PC-9 (cell line): ENCODE results near the gene REL. TPM values are rescaled to one million over a fixed set of nuclear protein-coding genes. Genes with fewer than 3 reads are reported as not detected.

Source experiments
- BruUV-seq: library from RNA; stranded (reverse); fragments of 400-500 nt; replicated peaks from 2 replicates; lab custom pipeline; 2021; lab: Mats Ljungman, UMichigan
- CTCF ChIA-PET: fragments of 300-600 bp; sonication (Branson Sonifier 250); formaldehyde crosslinking; loops from one replicate; lab custom pipeline; 2022; ENCODE audit warnings: antibody characterized with exemption; lab: Charles Lee
- POLR2A ChIA-PET: fragments of 300-600 bp; sonication (Branson Sonifier 250); formaldehyde crosslinking; loops from one replicate; lab custom pipeline; 2022; ENCODE audit warnings: antibody characterized with exemption; ENCODE audit not compliant: unreplicated experiment; lab: Charles Lee
- DNase-seq, 2 experiments: peaks; one replicate each; pipeline versions ENCODE4 v3.0.0 to v3.0.0-alpha.2; 2015 to 2022; ENCODE audit warnings: mixed read lengths in 1 of 2
- H2AFZ ChIP-seq: fragments of 200-600 bp; sonication (generic); 2 replicates; pipeline ENCODE4 v1.8.1; 2017; ENCODE audit warnings: antibody characterized with exemption
- H3F3A ChIP-seq: fragments of 200-600 bp; sonication (generic); 2 replicates; pipeline ENCODE4 v1.8.1; 2017; ENCODE audit warnings: antibody characterized with exemption, mild to moderate bottlenecking, low read depth; ENCODE audit not compliant: insufficient read depth
- H3K27ac ChIP-seq: fragments of 200-600 bp; sonication (generic); 2 replicates; pipeline ENCODE4 v1.6.1; 2016; ENCODE audit warnings: mixed run types
- H3K27me3 ChIP-seq: fragments of 200-600 bp; sonication (generic); 2 replicates; pipeline ENCODE4 v1.6.1; 2016; ENCODE audit warnings: low read depth, mixed run types; ENCODE audit not compliant: insufficient read depth
- H3K36me3 ChIP-seq: fragments of 200-600 bp; sonication (generic); 2 replicates; pipeline ENCODE4 v1.6.1; 2016; ENCODE audit warnings: low read depth, mixed run types
- H3K4me1 ChIP-seq: fragments of 200-600 bp; sonication (generic); replicated peaks from 2 replicates; pipeline ENCODE4 v1.6.1; 2016; ENCODE audit warnings: mixed run types; ENCODE audit not compliant: insufficient read depth
- H3K4me2 ChIP-seq: fragments of 200-600 bp; sonication (generic); 2 replicates; pipeline ENCODE4 v1.6.1; 2017; ENCODE audit warnings: mixed run types
- H3K4me3 ChIP-seq: fragments of 200-600 bp; sonication (generic); 2 replicates; pipeline ENCODE4 v1.6.1; 2016; ENCODE audit warnings: mixed run types
- H3K79me2 ChIP-seq: fragments of 200-600 bp; sonication (generic); 2 replicates; pipeline ENCODE4 v1.6.1; 2017; ENCODE audit warnings: low read depth, mixed run types
- H3K9me2 ChIP-seq: fragments of 200-600 bp; sonication (generic); 2 replicates; pipeline ENCODE4 v1.8.1; 2017; ENCODE audit warnings: mild to moderate bottlenecking; ENCODE audit not compliant: insufficient read depth
- H3K9me3 ChIP-seq: fragments of 200-600 bp; sonication (generic); 2 replicates; pipeline ENCODE4 v1.8.1; 2016; ENCODE audit warnings: low read depth; ENCODE audit not compliant: insufficient read depth
- H4K20me1 ChIP-seq: fragments of 200-600 bp; sonication (generic); 2 replicates; pipeline ENCODE4 v1.8.1; 2017; ENCODE audit not compliant: insufficient read depth
- CTCF ChIP-seq: fragments of 200-600 bp; sonication (generic); conservative IDR thresholded peaks from 2 replicates; pipeline ENCODE4 v1.6.1; 2017; ENCODE audit warnings: mixed run types, antibody characterized with exemption, mild to moderate bottlenecking, moderate library complexity
- EZH2 ChIP-seq: fragments of 200-600 bp; sonication (generic); IDR thresholded peaks from 2 replicates; pipeline ENCODE4 v1.8.0; 2017; ENCODE audit warnings: antibody characterized with exemption, low read depth
- intact Hi-C: fragments of 100-400 bp; cut with micrococcal nuclease; formaldehyde crosslinking; loops from one replicate; pipeline ENCODE4 v1.10.0; 2022; ENCODE audit not compliant: unreplicated experiment
- total RNA-seq: library from RNA; stranded (reverse); gene quantifications from 2 replicates; pipeline ENCODE4 v1.2.3, GENCODE V29; 2021

REL gene
- total RNA-seq, 1 experiment from 2014 or later, result 13.3 TPM

GRCh38 chr2:60855989-60856669, 25.2 kb upstream of the REL start:
- Histone ChIP-seq H3K4me2 (no peak overlapping the region), H3F3A (no peaks in the 10 kb centered on the region), H2AFZ (no peak overlapping the region), H4K20me1 (no peaks in the 10 kb centered on the region), H3K27me3 (no peaks in the 10 kb centered on the region), H3K4me1 (peaks cover 22% of the 10 kb centered on the region), H3K36me3 (no peaks in the 10 kb centered on the region), H3K27ac (no peak overlapping the region), H3K4me3 (no peak overlapping the region), H3K9me2 (no peaks in the 10 kb centered on the region; the same call in 1 of the 2 replicates), H3K9me3 (no peaks in the 10 kb centered on the region; the same call in 1 of the 2 replicates), H3K79me2 (no peaks in the 10 kb centered on the region)
- ChIA-PET POLR2A (no interaction called here), CTCF (interaction anchor here (0.7 kb wide), 1 partner anchor 31 kb away, joined by 3 read pairs; no protein-coding TSS in a partner anchor)
- TF ChIP-seq EZH2 (no peak), CTCF (no peak)
- DNase-seq, result peak in 1 of 2 experiments; percentile 49
- intact Hi-C loops, result no loop called here
- no TSS peak for BruUV-seq

- H3K36me3 ChIP-seq, result no peaks in the 10 kb centered on the region
- TF ChIP-seq CTCF, result no peak
- TF ChIP-seq EZH2, result no peak
- H3K4me1 ChIP-seq, result peaks cover 22% of the 10 kb centered on the region
- intact Hi-C loops, result no loop called here
- H4K20me1 ChIP-seq, result no peaks in the 10 kb centered on the region
- CTCF ChIA-PET, result no interaction called here
- no peak overlapping the region for H2AFZ ChIP-seq
- no peak overlapping the region for H3K4me2 ChIP-seq
- POLR2A ChIA-PET, result no interaction called here
- no TSS peak for BruUV-seq
- DNase-seq, result no peak
- H3K9me3 ChIP-seq, result no peaks in the 10 kb centered on the region; the same call in 1 of the 2 replicates
- no peaks in the 10 kb centered on the region; the same call in 1 of the 2 replicates for H3K9me2 ChIP-seq
- H3K79me2 ChIP-seq, result no peaks in the 10 kb centered on the region
- H3K27me3 ChIP-seq, result no peaks in the 10 kb centered on the region
- H3K27ac ChIP-seq, result no peak overlapping the region
- H3F3A ChIP-seq, result no peaks in the 10 kb centered on the region
- no peak overlapping the region for H3K4me3 ChIP-seq
These were observed 24.3 kb upstream of the REL start for GRCh38 chr2:60857056-60857455.

GRCh38 chr2:60858897-60859311, 22.5 kb upstream of the REL start:
- no TSS peak for BruUV-seq
- peak in 1 of 2 experiments; percentile 72 for DNase-seq
- no peaks in the 10 kb centered on the region for H3K36me3 ChIP-seq
- no peaks in the 10 kb centered on the region for H4K20me1 ChIP-seq
- no peaks in the 10 kb centered on the region; the same call in 1 of the 2 replicates for H3K9me2 ChIP-seq
- TF ChIP-seq CTCF (no peak), EZH2 (no peak)
- no peak overlapping the region for H3K4me3 ChIP-seq
- H3F3A ChIP-seq, result no peaks in the 10 kb centered on the region
- peaks cover 22% of the 10 kb centered on the region for H3K4me1 ChIP-seq
- no peaks in the 10 kb centered on the region; the same call in 1 of the 2 replicates for H3K9me3 ChIP-seq
- no peak overlapping the region for H3K27ac ChIP-seq
- no peak overlapping the region for H2AFZ ChIP-seq
- ChIA-PET CTCF (no interaction called here), POLR2A (no interaction called here)
- intact Hi-C loops, result no loop called here
- no peaks in the 10 kb centered on the region for H3K27me3 ChIP-seq
- H3K79me2 ChIP-seq, result no peaks in the 10 kb centered on the region
- peak overlapping the region; percentile 23 for H3K4me2 ChIP-seq
